ENCODE results near the gene IMMP2L.

DNA sequence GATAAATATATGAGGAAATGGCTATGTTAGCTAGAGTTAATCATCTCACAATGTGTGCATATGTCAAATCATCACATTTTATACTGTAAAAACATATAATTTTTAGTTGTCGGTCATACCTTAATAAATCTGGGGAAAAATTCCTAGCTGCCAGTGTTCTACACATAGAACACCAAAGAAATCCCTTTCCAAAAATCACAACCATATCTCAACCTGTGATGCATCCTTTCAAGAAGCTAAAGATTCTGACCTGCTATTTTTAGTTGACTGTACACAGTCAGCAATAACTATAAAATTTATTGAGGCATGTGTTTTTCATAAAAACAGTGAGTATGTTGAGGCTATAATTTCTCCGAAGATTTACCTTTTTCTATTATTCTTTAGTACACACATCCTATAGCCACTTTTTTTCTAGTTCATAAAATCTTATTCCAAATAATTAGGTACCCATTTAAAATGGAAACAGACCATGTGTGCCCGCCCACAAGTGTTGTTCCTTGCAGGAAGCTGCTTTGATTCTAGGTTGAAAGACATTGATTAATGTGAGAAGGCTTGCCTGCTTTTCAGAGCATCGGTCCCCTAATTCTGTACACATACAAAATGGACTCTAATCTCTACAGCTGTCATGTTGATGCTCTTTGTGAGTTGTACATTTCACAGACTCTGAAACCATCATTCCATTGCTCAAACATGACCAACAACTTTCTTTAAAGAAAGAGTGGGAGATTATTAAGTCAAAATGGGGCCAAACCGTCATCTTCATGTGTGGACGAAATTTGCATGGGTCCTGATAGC, 588.9 kb downstream of the IMMP2L start:
- no peak for TF ChIP-seq POLR2A (IDR thresholded peaks at IDR 0.05)
- TF ChIP-seq CTCF (IDR thresholded peaks at IDR 0.05): no peak

Data from body of pancreas (tissue), 4 donors.